Astrocyte of the spinal cord (primary cell): ENCODE results near the gene MYO1E.

Experiments
- DNase-seq: peaks from one replicate; pipeline ENCODE4 v3.0.0; 2011; ENCODE audit warnings: low read depth, low spot score
- H3K4me3 ChIP-seq: 2 replicates; pipeline ENCODE4 v1.5.1; 2011; ENCODE audit warnings: low read depth, mild to moderate bottlenecking, low read length, moderate library complexity
- in situ Hi-C: cut with HindIII; loops from 2 replicates; pipeline ENCODE4 v1.10.0; 2017; ENCODE audit warnings: low sequenced_read_pairs
- TF ChIP-seq, protein P1 (sequence below): IDR thresholded peaks from 2 replicates; pipeline ENCODE4 v1.5.1; 2012; ENCODE audit warnings: low read depth, mild to moderate bottlenecking, low read length, inconsistent platforms

MYO1E gene

GRCh38 chr15:59329091-59329490 is 43.6 kb downstream of the MYO1E start:
- in situ Hi-C loops: no loop called here
- no peak for DNase-seq
- TF ChIP-seq, protein P1, sequence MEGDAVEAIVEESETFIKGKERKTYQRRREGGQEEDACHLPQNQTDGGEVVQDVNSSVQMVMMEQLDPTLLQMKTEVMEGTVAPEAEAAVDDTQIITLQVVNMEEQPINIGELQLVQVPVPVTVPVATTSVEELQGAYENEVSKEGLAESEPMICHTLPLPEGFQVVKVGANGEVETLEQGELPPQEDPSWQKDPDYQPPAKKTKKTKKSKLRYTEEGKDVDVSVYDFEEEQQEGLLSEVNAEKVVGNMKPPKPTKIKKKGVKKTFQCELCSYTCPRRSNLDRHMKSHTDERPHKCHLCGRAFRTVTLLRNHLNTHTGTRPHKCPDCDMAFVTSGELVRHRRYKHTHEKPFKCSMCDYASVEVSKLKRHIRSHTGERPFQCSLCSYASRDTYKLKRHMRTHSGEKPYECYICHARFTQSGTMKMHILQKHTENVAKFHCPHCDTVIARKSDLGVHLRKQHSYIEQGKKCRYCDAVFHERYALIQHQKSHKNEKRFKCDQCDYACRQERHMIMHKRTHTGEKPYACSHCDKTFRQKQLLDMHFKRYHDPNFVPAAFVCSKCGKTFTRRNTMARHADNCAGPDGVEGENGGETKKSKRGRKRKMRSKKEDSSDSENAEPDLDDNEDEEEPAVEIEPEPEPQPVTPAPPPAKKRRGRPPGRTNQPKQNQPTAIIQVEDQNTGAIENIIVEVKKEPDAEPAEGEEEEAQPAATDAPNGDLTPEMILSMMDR: no peak
- H3K4me3 ChIP-seq: no peak overlapping the region

- TF ChIP-seq, protein P1: no peak
- no peak overlapping the region for H3K4me3 ChIP-seq
- DNase-seq: no peak
- in situ Hi-C loops: no loop called here
Measured at GRCh38 chr15:59327942-59328341, 44.7 kb downstream of the MYO1E start.

GRCh38 chr15:59326856-59327255 is 45.8 kb downstream of the MYO1E start:
- no peak for DNase-seq
- in situ Hi-C loops: no loop called here
- no peak overlapping the region for H3K4me3 ChIP-seq
- TF ChIP-seq, protein P1: no peak

- DNase-seq: no peak
- in situ Hi-C loops: no loop called here
- H3K4me3 ChIP-seq: no peak overlapping the region
- TF ChIP-seq, protein P1: no peak
Measured at GRCh38 chr15:59322056-59322759, 50.5 kb downstream of the MYO1E start.

GRCh38 chr15:59321000-59321689 is 51.5 kb downstream of the MYO1E start:
- TF ChIP-seq, protein P1: no peak
- H3K4me3 ChIP-seq: no peak overlapping the region
- in situ Hi-C loops: no loop called here
- no peak for DNase-seq

DNA sequence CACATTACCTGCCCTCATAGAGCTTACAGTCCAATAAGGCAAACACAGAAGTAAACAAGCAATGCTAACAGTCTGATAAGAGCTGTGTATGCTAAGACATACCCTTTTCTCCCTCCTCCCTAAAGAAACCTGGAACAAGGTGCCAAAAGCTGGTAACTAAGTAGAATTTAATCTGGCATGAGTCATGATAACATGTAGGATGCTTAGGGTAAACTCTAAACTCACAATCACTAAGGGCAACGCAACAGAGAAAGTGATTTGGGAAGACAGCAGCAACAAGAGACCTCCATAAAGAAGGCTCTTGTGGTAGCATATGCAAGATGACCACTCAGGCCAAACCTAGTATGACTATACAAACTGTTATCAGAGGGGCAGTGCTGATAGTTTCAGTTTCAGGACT is 55.5 kb downstream of the MYO1E start:
- no peak overlapping the region for H3K4me3 ChIP-seq
- TF ChIP-seq, protein P1: no peak
- in situ Hi-C loops: no loop called here
- DNase-seq: no peak
